SK-N-DZ (cell line): ENCODE data around the gene HMX3.
"Not testable (repeated sequence)": the region's sequence is repeated elsewhere in the genome, so short reads cannot be mapped to it uniquely, and the experiment has no call there.

ENCODE experiments used
- DNase-seq: peaks from one replicate; pipeline ENCODE4 v3.0.0-alpha.2; 2015; ENCODE audit warnings: low spot score

HMX3 gene

DNA sequence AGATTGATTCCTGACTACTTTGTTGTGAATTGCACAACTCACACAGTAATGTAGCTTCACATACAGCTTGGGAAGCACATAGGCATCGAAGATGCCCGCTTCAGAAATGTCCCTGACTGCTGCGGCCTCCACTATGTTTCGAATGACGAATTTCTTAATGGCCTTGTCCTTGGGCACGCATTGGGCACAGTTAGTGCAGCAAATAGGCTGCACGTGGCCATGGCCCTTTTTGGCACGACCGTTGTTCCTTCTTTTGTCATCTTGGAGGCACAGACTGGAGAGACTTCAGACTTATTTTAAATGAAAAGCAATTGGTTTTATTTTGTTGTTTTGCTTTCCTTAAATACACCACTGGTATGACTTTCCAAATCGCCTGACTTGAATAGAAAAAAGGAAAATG is 35.8 kb downstream of the HMX3 start:
- not testable (repeated sequence) for DNase-seq

DNA sequence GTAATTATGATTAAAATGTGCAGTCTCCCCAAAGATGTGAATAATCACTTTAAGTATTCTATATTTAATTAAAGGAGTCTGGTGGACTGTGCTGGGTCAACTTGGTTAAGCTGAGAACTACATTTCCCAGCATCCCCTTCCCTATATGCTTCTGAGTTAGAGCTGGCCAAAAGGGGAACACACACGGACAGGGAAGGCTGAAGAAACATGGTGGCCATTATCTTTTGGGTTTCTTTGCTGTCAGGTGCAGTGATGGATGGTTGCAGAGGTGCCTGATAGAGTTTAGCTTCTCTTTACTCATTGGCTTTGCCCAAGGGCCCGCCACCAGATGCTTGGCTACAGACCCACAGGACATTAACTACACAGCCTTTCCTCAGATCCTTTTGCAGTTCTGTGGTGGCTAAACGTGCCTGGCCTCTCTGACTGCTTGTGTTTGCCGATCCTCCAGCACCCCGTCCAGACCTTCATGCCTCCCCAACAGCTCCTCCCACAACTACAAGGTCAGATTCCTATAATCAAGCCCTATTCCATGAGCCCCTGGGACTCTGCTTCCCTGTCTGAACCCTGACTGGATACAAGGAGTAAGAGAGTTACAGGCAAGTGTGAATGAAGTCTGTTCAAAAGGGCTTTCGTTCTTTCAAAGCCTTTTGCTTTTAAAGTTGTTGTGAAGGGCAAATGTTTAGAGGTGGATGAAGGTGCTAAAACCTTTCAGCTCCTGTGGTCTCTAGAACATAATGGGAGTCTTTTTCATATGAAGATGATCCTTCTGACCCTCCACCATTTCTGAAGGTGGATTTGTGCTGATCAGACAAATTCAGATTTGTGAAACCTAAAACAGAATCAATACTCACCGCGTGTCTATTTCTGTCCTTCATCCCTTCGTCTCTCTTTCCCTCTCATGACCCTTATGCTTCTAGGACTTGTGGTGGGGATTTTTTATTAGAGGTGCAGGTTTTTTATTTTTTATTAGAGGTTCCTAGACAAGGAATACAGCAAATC is 39.9 kb downstream of the HMX3 start:
- no peak for DNase-seq

DNA sequence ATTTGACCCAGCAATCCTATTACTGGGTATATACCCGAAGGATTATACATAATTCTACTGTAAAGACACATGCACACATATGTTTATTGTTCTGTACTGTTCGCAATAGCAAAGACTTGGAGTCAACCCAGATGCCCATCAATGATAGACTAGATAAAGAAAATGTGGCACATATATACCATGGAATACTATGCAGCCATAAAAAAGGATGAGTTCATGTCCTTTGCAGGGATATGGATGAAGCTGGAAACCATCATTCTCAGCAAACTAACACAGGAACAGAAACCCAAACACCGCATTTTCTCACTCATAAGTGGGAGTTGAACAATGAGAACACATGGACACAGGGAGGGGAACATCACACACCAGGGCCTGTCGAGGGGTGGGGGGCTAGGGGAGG is 42.6 kb downstream of the HMX3 start:
- DNase-seq = not testable (repeated sequence)

DNA sequence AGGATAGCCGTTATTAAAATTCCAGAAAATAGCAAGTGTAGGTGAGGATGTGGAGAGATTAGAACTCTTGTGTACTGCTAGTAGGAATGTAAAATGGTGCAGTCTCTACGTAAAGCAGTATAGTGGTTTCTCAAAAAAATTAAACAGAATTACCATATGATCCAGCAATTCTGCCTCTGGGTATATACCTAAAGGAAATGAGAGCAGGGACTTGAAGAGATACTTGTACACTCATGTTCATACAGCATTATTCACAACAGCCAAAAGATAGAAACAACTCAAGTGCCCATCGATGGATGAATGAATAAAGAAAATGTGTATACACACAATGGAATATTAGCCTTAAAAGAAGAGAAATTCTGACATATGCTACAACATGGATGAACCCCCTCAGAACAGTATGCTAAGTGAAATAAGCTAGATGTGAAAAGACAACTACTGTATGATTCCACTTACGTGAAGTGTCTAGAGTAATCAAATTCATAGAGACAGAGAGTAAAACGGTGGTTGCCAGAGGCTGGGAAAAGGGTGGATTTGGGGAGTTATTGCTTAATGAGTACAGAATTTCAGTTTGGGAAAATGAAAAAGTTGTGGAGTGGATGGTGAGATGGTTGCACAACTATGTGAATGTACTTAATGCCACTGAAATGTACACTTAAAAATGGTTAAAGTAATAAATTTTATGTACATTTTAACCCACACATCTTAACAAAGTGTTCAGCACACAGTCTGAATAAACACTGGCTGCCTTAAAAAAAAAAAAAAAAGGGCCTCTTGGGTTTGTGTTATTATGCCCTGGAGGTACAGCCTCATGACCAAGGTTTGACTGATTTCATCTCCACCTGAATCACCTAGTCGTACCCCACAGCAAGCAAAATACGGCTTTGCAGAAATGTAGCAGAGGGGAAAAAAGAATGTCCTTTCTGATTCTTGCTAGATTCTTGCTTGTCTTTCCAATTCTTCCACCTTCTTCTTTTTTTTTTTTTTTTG is 44.6 kb downstream of the HMX3 start:
- no peak for DNase-seq

DNA sequence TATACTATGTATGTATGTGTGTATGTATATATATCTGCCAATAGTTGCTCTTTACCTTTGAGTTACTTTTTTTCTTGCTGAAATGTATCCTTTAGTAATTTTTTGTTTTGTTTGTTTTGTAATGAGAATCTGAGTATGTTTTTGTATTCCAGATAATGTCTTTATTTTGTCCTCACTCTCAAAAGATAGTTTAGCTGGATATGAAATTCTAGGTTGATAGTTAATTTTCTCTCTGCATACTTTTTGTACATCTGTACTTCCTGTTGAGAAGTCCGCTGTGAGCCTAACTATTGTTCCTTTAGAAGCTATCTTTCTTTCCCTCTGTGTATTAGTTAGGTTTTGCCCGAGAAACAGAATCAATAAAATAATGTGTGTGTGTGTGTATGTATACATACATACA is 48.0 kb downstream of the HMX3 start:
- no peak for DNase-seq

DNA sequence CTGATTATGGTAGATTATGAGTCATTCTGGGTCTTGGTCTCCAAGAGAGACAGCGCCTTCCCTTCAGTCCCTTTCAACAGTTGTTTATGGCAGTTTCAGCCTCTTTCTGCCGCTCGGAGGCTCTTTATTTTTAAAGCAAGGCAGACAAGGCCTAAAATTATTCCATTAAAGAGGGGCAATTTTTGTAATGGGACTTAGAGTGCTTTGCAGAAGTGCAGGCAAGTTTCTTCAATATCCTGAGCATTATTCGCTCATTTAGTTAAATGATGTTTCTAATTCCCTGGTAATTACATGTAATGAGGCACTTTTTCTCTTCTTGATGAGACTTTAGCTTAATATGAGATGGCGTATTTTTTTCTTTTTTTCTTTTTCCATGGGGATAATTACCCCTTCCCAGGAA is 52.0 kb downstream of the HMX3 start:
- peak; percentile 55 for DNase-seq
